Left ventricle myocardium inferior (tissue), 1 donor: Measurements from ENCODE around the gene KLHL29. TPM values are rescaled to one million over a fixed set of nuclear protein-coding genes. Genes with fewer than 3 reads are reported as not detected.

Source experiments
- DNase-seq: peaks from one replicate; pipeline ENCODE4 v3.0.0-alpha.2; 2020
- H3K27ac ChIP-seq: fragments of 200-600 bp; replicated peaks from 2 replicates; pipeline ENCODE4 v1.8.0; 2021
- H3K27me3 ChIP-seq: fragments of 200-600 bp; 2 replicates; pipeline ENCODE4 v1.8.0; 2021; ENCODE audit warnings: low read depth
- H3K36me3 ChIP-seq: fragments of 200-600 bp; 2 replicates; pipeline ENCODE4 v1.8.0; 2021
- H3K4me1 ChIP-seq: fragments of 200-600 bp; 2 replicates; pipeline ENCODE4 v1.8.0; 2021
- H3K4me3 ChIP-seq: fragments of 200-600 bp; 2 replicates; pipeline ENCODE4 v1.8.0; 2021; ENCODE audit warnings: mild to moderate bottlenecking, moderate library complexity
- H3K9me3 ChIP-seq: fragments of 200-600 bp; replicated peaks from 2 replicates; pipeline ENCODE4 v1.8.0; 2021
- intact Hi-C: fragments of 100-400 bp; cut with micrococcal nuclease; formaldehyde crosslinking; loops from one replicate; pipeline ENCODE4 v1.11.0; 2022
- total RNA-seq: library from RNA; stranded (reverse); fragmentation: NEBNext Ultra II Directional; extraction: Animal tissue kit (Norgen Biotek cat#: 25700); gene quantifications from one replicate; pipeline ENCODE4 v1.2.1, GENCODE V29; 2021
- TF ChIP-seq, protein P1 (sequence below): fragments of 200-600 bp; IDR thresholded peaks from 2 replicates; pipeline ENCODE4 v1.8.0; 2021; ENCODE audit warnings: antibody characterized with exemption, mild to moderate bottlenecking, borderline replicate concordance
- donor health status: DM: no; HTN: yes; CAD: no; lungs with severe emphysema.

KLHL29 gene
- total RNA-seq, 1 donor from 2014 or later, result 1.1 TPM

DNA sequence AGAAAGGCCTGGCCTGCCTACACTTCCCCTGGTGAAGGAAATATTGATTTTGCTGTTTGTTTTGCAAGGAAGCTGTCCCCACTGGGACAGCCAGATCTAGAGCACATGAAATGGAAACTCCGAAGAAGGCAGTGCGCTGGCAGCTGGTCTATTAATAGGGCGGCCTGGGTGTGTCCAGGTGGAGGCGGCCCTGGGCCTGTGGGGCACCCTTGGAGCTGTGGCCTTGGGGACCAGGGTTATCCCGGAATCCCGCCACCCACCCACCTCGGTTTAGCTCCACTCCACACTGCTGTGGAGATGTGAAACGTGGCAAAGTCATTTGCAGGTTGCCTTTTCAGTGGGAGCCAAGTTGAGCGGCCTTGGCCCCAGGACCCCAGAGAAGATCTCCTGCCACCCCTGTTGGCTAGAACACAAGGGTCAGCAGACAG lies 204.3 kb downstream of the KLHL29 start:
- Histone ChIP-seq H3K4me1 (peaks cover 43% of the 10 kb centered on the region), H3K36me3 (no peaks in the 10 kb centered on the region), H3K9me3 (no peaks in the 10 kb centered on the region), H3K27ac (peak overlapping the region; percentile 59), H3K27me3 (no peaks in the 10 kb centered on the region), H3K4me3 (no peak overlapping the region)
- intact Hi-C loops, result no loop called here
- DNase-seq, result no peak
- TF ChIP-seq, protein P1, sequence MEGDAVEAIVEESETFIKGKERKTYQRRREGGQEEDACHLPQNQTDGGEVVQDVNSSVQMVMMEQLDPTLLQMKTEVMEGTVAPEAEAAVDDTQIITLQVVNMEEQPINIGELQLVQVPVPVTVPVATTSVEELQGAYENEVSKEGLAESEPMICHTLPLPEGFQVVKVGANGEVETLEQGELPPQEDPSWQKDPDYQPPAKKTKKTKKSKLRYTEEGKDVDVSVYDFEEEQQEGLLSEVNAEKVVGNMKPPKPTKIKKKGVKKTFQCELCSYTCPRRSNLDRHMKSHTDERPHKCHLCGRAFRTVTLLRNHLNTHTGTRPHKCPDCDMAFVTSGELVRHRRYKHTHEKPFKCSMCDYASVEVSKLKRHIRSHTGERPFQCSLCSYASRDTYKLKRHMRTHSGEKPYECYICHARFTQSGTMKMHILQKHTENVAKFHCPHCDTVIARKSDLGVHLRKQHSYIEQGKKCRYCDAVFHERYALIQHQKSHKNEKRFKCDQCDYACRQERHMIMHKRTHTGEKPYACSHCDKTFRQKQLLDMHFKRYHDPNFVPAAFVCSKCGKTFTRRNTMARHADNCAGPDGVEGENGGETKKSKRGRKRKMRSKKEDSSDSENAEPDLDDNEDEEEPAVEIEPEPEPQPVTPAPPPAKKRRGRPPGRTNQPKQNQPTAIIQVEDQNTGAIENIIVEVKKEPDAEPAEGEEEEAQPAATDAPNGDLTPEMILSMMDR, result no peak

- intact Hi-C loops, result no loop called here
Observed at GRCh38 chr2:23589739-23590138, 204.8 kb downstream of the KLHL29 start.

GRCh38 chr2:23590241-23590869 lies 205.4 kb downstream of the KLHL29 start:
- intact Hi-C loops, result no loop called here
- Histone ChIP-seq H3K27me3 (no peaks in the 10 kb centered on the region), H3K4me1 (peaks cover 55% of the 10 kb centered on the region), H3K27ac (peak overlapping the region; percentile 59), H3K36me3 (no peaks in the 10 kb centered on the region), H3K4me3 (no peak overlapping the region), H3K9me3 (no peaks in the 10 kb centered on the region)
- DNase-seq, result no peak
- TF ChIP-seq, protein P1, result no peak

More at GRCh38 chr2:23589739-23590138, 204.8 kb downstream of the KLHL29 start:
- Histone ChIP-seq H3K4me1 (peaks cover 48% of the 10 kb centered on the region), H3K9me3 (no peaks in the 10 kb centered on the region), H3K27ac (peak overlapping the region; percentile 59), H3K27me3 (no peaks in the 10 kb centered on the region), H3K4me3 (no peak overlapping the region), H3K36me3 (no peaks in the 10 kb centered on the region)
- TF ChIP-seq, protein P1, result no peak
- DNase-seq, result no peak

- H3K36me3 ChIP-seq, result no peaks in the 10 kb centered on the region
- peaks cover 62% of the 10 kb centered on the region for H3K4me1 ChIP-seq
- peak overlapping the region; percentile 59 for H3K27ac ChIP-seq
- no peaks in the 10 kb centered on the region for H3K27me3 ChIP-seq
- intact Hi-C loops, result no loop called here
- DNase-seq, result no peak
- no peak overlapping the region for H3K4me3 ChIP-seq
- H3K9me3 ChIP-seq, result no peaks in the 10 kb centered on the region
- TF ChIP-seq, protein P1, result no peak
Observed at GRCh38 chr2:23591111-23591510, 206.1 kb downstream of the KLHL29 start.

- TF ChIP-seq, protein P1, result no peak
- Histone ChIP-seq H3K27ac (peak overlapping the region; percentile 48), H3K4me1 (peaks cover 69% of the 10 kb centered on the region), H3K9me3 (no peaks in the 10 kb centered on the region), H3K27me3 (no peaks in the 10 kb centered on the region), H3K4me3 (no peak overlapping the region), H3K36me3 (no peaks in the 10 kb centered on the region)
- intact Hi-C loops, result no loop called here
- no peak for DNase-seq
Observed at GRCh38 chr2:23592061-23592685, 207.2 kb downstream of the KLHL29 start.
